Spleen (tissue), 11 donors: ENCODE data around the gene USP15. TPM values are rescaled to one million over a fixed set of nuclear protein-coding genes. Genes with fewer than 3 reads are reported as not detected.

Experiments
- DNase-seq: peaks from one replicate; pipeline ENCODE4 v3.0.0-alpha.2; 2020
- H3K27ac ChIP-seq, 8 donors: fragments of 200-600 bp; sonication (generic) in 7 of 8; 1 replicate in 4 of 8; 2 replicates in 4 of 8; pipeline versions ENCODE4 v1.5.0 to v1.8.0; 2016 to 2021; ENCODE audit warnings: inconsistent platforms in 4 of 8, mild to moderate bottlenecking in 4 of 8, moderate library complexity in 1 of 8
- H3K27me3 ChIP-seq, 7 donors: fragments of 200-600 bp; sonication (generic) in 6 of 7; replicated peaks in 1 of 7; 1 replicate in 4 of 7; 2 replicates in 3 of 7; pipeline versions ENCODE4 v1.5.0 to v1.8.0; 2016 to 2021; ENCODE audit warnings: inconsistent platforms in 3 of 7, mild to moderate bottlenecking in 1 of 7
- H3K36me3 ChIP-seq, 6 donors: fragments of 200-600 bp; sonication (generic) in 5 of 6; 1 replicate in 4 of 6; 2 replicates in 2 of 6; pipeline versions ENCODE4 v1.5.0 to v1.8.0; 2016 to 2021; ENCODE audit warnings: inconsistent platforms in 2 of 6
- H3K4me1 ChIP-seq, 6 donors: fragments of 200-600 bp; sonication (generic) in 5 of 6; 1 replicate in 3 of 6; 2 replicates in 3 of 6; pipeline versions ENCODE4 v1.5.0 to v1.8.0; 2016 to 2021; ENCODE audit warnings: inconsistent platforms in 3 of 6
- H3K4me3 ChIP-seq, 8 donors: fragments of 200-600 bp; sonication (generic) in 7 of 8; 1 replicate in 4 of 8; 2 replicates in 4 of 8; pipeline versions ENCODE4 v1.5.0 to v1.8.0; 2016 to 2021; ENCODE audit warnings: inconsistent platforms in 4 of 8, mild to moderate bottlenecking in 4 of 8, moderate library complexity in 2 of 8
- H3K9me3 ChIP-seq, 8 donors: fragments of 200-600 bp; sonication (generic) in 7 of 8; 1 replicate in 4 of 8; 2 replicates in 4 of 8; pipeline versions ENCODE4 v1.5.0 to v1.8.0; 2016 to 2021; ENCODE audit warnings: inconsistent platforms in 4 of 8
- CTCF ChIP-seq, 11 experiments: fragments of 200-600 bp in 7 of 11; fragments of 450-650 bp in 4 of 11; sonication (generic) in 4 of 11; IDR thresholded peaks in 8 of 11; conservative IDR thresholded peaks in 3 of 11; 1 replicate in 7 of 11; 2 replicates in 4 of 11; pipeline versions ENCODE4 v1.4.0 to v1.8.0; 2016 to 2021; ENCODE audit warnings: antibody characterized with exemption in 11 of 11, inconsistent platforms in 4 of 11, mild to moderate bottlenecking in 1 of 11
- POLR2A ChIP-seq, 3 donors: fragments of 450-650 bp; IDR thresholded peaks; one replicate each; pipeline ENCODE4 v1.5.1; 2017; ENCODE audit warnings: antibody characterized with exemption in 3 of 3, mild to moderate bottlenecking in 1 of 3
- POLR2AphosphoS5 ChIP-seq, 3 donors: sonication (generic); formaldehyde crosslinking; IDR thresholded peaks; one replicate each; pipeline ENCODE4 v1.5.1; 2017; ENCODE audit warnings: antibody characterized with exemption in 3 of 3
- WGBS, 5 donors: extraction: QIAGEN DNeasy Blood & Tissue Kit in 3 of 5; methylation state at CpG; one replicate each; pipeline versions ENCODE4 v1.1.5 to v1.1.7; 2013 to 2018; 5-methylcytosine and 5-hydroxymethylcytosine counted together
- intact Hi-C: fragments of 100-400 bp; cut with DNase I; formaldehyde crosslinking; loops from one replicate; pipeline ENCODE4 v1.15.0; 2023; ENCODE audit warnings: low total_unique reads
- polyA plus RNA-seq, 3 donors: library from polyadenylated mRNA; stranded (reverse); fragments of 200-250 nt; gene quantifications; one replicate each; pipeline ENCODE4 v1.2.1, GENCODE V29; 2013
- total RNA-seq, 7 donors: library from RNA; depleted of rRNA in 3 of 7; stranded (reverse); fragments of >200 nt in 3 of 7; fragmentation: NEBNext Ultra II Directional in 4 of 7; extraction: Animal tissue kit (Norgen Biotek cat#: 25700) in 4 of 7; gene quantifications; one replicate each; pipeline versions ENCODE4 v1.1.0 to v1.2.1, GENCODE V29; 2016 to 2021
- donor health status: healthy with polysubstance abuse.
- donor health status: DM: no; HTN: no; CAD: no; lungs with moderate emphysema.
- donor health status: DM: no; HTN: no; CAD: no.
- donor health status: Bipolar disorder and iron deficiency.
- donor health status: healthy.
- donor health status: DM: no; HTN: no; CAD: no.
- donor health status: DM: yes; HTN: yes; CAD: no.

USP15 gene
- total and polyA plus RNA-seq, 10 donors, result 65.3 to 288 (median 162) TPM

DNA sequence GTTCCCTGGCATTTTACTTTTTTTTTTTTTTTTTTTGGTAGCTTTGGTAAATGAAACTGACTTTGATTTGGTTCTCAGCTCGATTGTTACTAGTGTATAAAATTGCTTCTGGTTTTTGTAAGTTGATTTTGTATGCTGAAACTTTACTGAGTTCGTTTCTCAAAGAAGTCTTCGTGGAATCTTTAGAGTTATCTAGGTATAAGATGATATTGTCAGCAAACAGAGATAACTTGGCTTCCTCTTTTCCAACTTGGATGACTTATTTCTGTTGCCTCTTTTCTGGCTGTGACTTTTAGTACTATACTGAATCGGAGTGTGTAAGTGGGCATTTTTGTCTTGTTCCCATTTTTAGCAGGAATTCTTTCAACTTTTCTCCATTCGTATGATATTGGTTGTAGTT lies 28.1 kb downstream of the USP15 start:
- no peak overlapping the region for H3K4me3 ChIP-seq
- no peak for DNase-seq
- H3K27me3 ChIP-seq, result no peaks in the 10 kb centered on the region
- peaks cover 0 to 37% (median 0%) of the 10 kb centered on the region in 6 donors for H3K36me3 ChIP-seq
- intact Hi-C loops, result no loop called here
- TF ChIP-seq CTCF (IDR thresholded peaks at IDR 0.05 in 8 of 11, conservative IDR thresholded peaks at IDR 0.05 in 3 of 11) (no peak), POLR2AphosphoS5 (IDR thresholded peaks at IDR 0.05) (no peak), POLR2A (IDR thresholded peaks at IDR 0.05) (no peak)
- H3K9me3 ChIP-seq, result peaks cover 4 to 49% (median 26%) of the 10 kb centered on the region in 8 donors
- peaks cover 0 to 85% (median 40%) of the 10 kb centered on the region in 6 donors for H3K4me1 ChIP-seq
- H3K27ac ChIP-seq, result no peak overlapping the region
- WGBS, 5 donors, result 87 to 94% (median 91%) methylated on average over 5 of the region's 5 CpGs

- no peak for TF ChIP-seq CTCF (IDR thresholded peaks at IDR 0.05 in 8 of 11, conservative IDR thresholded peaks at IDR 0.05 in 3 of 11)
- no peak for TF ChIP-seq POLR2A (IDR thresholded peaks at IDR 0.05)
- no peak for TF ChIP-seq POLR2AphosphoS5 (IDR thresholded peaks at IDR 0.05)
- WGBS, 5 donors, result 94 to 100% (median 97%) methylated on average over 1 of the region's 1 CpG
- peaks cover 0 to 68% (median 32%) of the 10 kb centered on the region in 6 donors for H3K4me1 ChIP-seq
- no peak overlapping the region for H3K27ac ChIP-seq
- no peaks in the 10 kb centered on the region for H3K27me3 ChIP-seq
- no peak overlapping the region for H3K4me3 ChIP-seq
- intact Hi-C loops, result no loop called here
- DNase-seq, result no peak
- peaks cover 4 to 42% (median 24%) of the 10 kb centered on the region in 8 donors for H3K9me3 ChIP-seq
- peaks cover 0 to 55% (median 16%) of the 10 kb centered on the region in 6 donors for H3K36me3 ChIP-seq
Observed at GRCh38 chr12:62290846-62291245, 30.6 kb downstream of the USP15 start.

- peak overlapping the region in 1 of 8 donors; percentile 26 for H3K27ac ChIP-seq
- DNase-seq, result no peak
- no peaks in the 10 kb centered on the region for H3K27me3 ChIP-seq
- H3K4me3 ChIP-seq, result no peak overlapping the region
- WGBS, 5 donors, result 55 to 96% (median 94%) methylated on average over 2 of the region's 2 CpGs
- peaks cover 0 to 68% (median 36%) of the 10 kb centered on the region in 6 donors for H3K4me1 ChIP-seq
- peaks cover 4 to 42% (median 24%) of the 10 kb centered on the region in 8 donors for H3K9me3 ChIP-seq
- H3K36me3 ChIP-seq, result peaks cover 0 to 60% (median 23%) of the 10 kb centered on the region in 6 donors
- TF ChIP-seq CTCF (IDR thresholded peaks at IDR 0.05 in 8 of 11, conservative IDR thresholded peaks at IDR 0.05 in 3 of 11), result no peak
- no peak for TF ChIP-seq POLR2A (IDR thresholded peaks at IDR 0.05)
- TF ChIP-seq POLR2AphosphoS5 (IDR thresholded peaks at IDR 0.05), result no peak
- intact Hi-C loops, result no loop called here
Observed at GRCh38 chr12:62291864-62292760, 31.9 kb downstream of the USP15 start.

- Histone ChIP-seq H3K4me1 (peaks cover 0 to 68% (median 35%) of the 10 kb centered on the region in 6 donors), H3K27me3 (no peaks in the 10 kb centered on the region), H3K36me3 (peaks cover 0 to 67% (median 24%) of the 10 kb centered on the region in 6 donors), H3K9me3 (peaks cover 4 to 42% (median 24%) of the 10 kb centered on the region in 8 donors), H3K27ac (peak overlapping the region in 1 of 8 donors; percentile 26), H3K4me3 (no peak overlapping the region)
- WGBS, 5 donors, result 79 to 93% (median 86%) methylated on average over 4 to 6 of the region's 6 CpGs
- TF ChIP-seq POLR2A (IDR thresholded peaks at IDR 0.05) (no peak), POLR2AphosphoS5 (IDR thresholded peaks at IDR 0.05) (no peak), CTCF (IDR thresholded peaks at IDR 0.05 in 8 of 11, conservative IDR thresholded peaks at IDR 0.05 in 3 of 11) (no peak)
- no peak for DNase-seq
- intact Hi-C loops, result no loop called here
Observed at GRCh38 chr12:62292761-62293344, 32.6 kb downstream of the USP15 start.
